Suprapubic skin (tissue), 4 donors: Measurements from ENCODE around the gene RNF34. TPM values are rescaled to one million over a fixed set of nuclear protein-coding genes. Genes with fewer than 3 reads are reported as not detected.

ENCODE experiments used
- DNase-seq, 2 donors: peaks; one replicate each; pipeline ENCODE4 v3.0.0-alpha.2; 2019; ENCODE audit warnings: low spot score in 2 of 2
- H3K27ac ChIP-seq: fragments of 200-600 bp; sonication (generic); one replicate; pipeline ENCODE4 v1.5.1; 2019
- H3K27me3 ChIP-seq: fragments of 200-600 bp; sonication (generic); one replicate; pipeline ENCODE4 v1.5.1; 2019
- H3K36me3 ChIP-seq: fragments of 200-600 bp; sonication (generic); one replicate; pipeline ENCODE4 v1.5.1; 2019
- H3K4me1 ChIP-seq: fragments of 200-600 bp; sonication (generic); one replicate; pipeline ENCODE4 v1.5.1; 2019
- H3K4me3 ChIP-seq: fragments of 200-600 bp; sonication (generic); one replicate; pipeline ENCODE4 v1.5.1; 2019; ENCODE audit warnings: mild to moderate bottlenecking
- H3K9me3 ChIP-seq: fragments of 200-600 bp; sonication (generic); one replicate; pipeline ENCODE4 v1.5.1; 2019
- CTCF ChIP-seq, 2 donors: fragments of 200-600 bp in 1 of 2; fragments of 450-650 bp in 1 of 2; sonication (generic) in 1 of 2; IDR thresholded peaks; one replicate each; pipeline ENCODE4 v1.5.1; 2016 to 2019; ENCODE audit warnings: antibody characterized with exemption in 2 of 2, mild to moderate bottlenecking in 1 of 2, moderate library complexity in 1 of 2
- EP300 ChIP-seq: sonication (generic); formaldehyde crosslinking; IDR thresholded peaks from one replicate; pipeline ENCODE4 v1.6.1; 2017; ENCODE audit warnings: antibody characterized with exemption
- POLR2A ChIP-seq, 2 donors: fragments of 450-650 bp; IDR thresholded peaks; one replicate each; pipeline ENCODE4 v1.6.1; 2017; ENCODE audit warnings: antibody characterized with exemption in 2 of 2, mild to moderate bottlenecking in 2 of 2, moderate library complexity in 2 of 2
- POLR2AphosphoS5 ChIP-seq, 3 donors: sonication (generic); formaldehyde crosslinking; IDR thresholded peaks; one replicate each; pipeline ENCODE4 v1.6.1; 2017; ENCODE audit warnings: antibody characterized with exemption in 3 of 3
- WGBS: methylation state at CpG from one replicate; pipeline ENCODE4 v1.1.5; 2018; 5-methylcytosine and 5-hydroxymethylcytosine counted together
- total RNA-seq, 4 donors: library from RNA; depleted of rRNA; stranded (reverse); fragments of >200 nt; gene quantifications; one replicate each; pipeline ENCODE4 v1.1.0, GENCODE V29; 2016

Gene RNF34
- total RNA-seq, 4 donors from 2014 or later: 14.6 to 40.3 (median 30.4) TPM

GRCh38 chr12:121405211-121405610 is 5.3 kb downstream of the RNF34 start:
- H3K9me3 ChIP-seq: no peaks in the 10 kb centered on the region
- DNase-seq: no peak
- 100% methylated on average over 2 of the region's 2 CpGs for WGBS
- no peak overlapping the region for H3K4me3 ChIP-seq
- no peaks in the 10 kb centered on the region for H3K27me3 ChIP-seq
- H3K36me3 ChIP-seq: peaks cover 32% of the 10 kb centered on the region
- H3K27ac ChIP-seq: no peak overlapping the region
- TF ChIP-seq POLR2AphosphoS5 (IDR thresholded peaks at IDR 0.05) (no peak), EP300 (no peak), POLR2A (IDR thresholded peaks at IDR 0.05) (no peak), CTCF (IDR thresholded peaks at IDR 0.05) (no peak)
- peaks cover 18% of the 10 kb centered on the region for H3K4me1 ChIP-seq

GRCh38 chr12:121413917-121414316 is 14.0 kb downstream of the RNF34 start:
- TF ChIP-seq POLR2AphosphoS5 (IDR thresholded peaks at IDR 0.05): no peak
- no peak for TF ChIP-seq CTCF (IDR thresholded peaks at IDR 0.05)
- no peak for TF ChIP-seq EP300
- TF ChIP-seq POLR2A (IDR thresholded peaks at IDR 0.05): no peak
- no peaks in the 10 kb centered on the region for H3K27me3 ChIP-seq
- no peak overlapping the region for H3K4me3 ChIP-seq
- H3K36me3 ChIP-seq: peaks cover 36% of the 10 kb centered on the region
- no peaks in the 10 kb centered on the region for H3K9me3 ChIP-seq
- DNase-seq: no peak
- H3K4me1 ChIP-seq: no peaks in the 10 kb centered on the region
- 90% methylated on average over 1 of the region's 1 CpG for WGBS
- no peak overlapping the region for H3K27ac ChIP-seq

- Histone ChIP-seq H3K27me3 (no peaks in the 10 kb centered on the region), H3K9me3 (no peaks in the 10 kb centered on the region), H3K4me3 (no peak overlapping the region), H3K27ac (no peak overlapping the region), H3K36me3 (peaks cover 68% of the 10 kb centered on the region), H3K4me1 (no peaks in the 10 kb centered on the region)
- 94% methylated on average over 6 of the region's 6 CpGs for WGBS
- TF ChIP-seq EP300 (no peak), POLR2A (IDR thresholded peaks at IDR 0.05) (no peak), CTCF (IDR thresholded peaks at IDR 0.05) (no peak), POLR2AphosphoS5 (IDR thresholded peaks at IDR 0.05) (no peak)
- DNase-seq: no peak
Measured at GRCh38 chr12:121417847-121418246, 17.9 kb downstream of the RNF34 start.

GRCh38 chr12:121420109-121420508 is 20.2 kb downstream of the RNF34 start:
- H3K9me3 ChIP-seq: no peaks in the 10 kb centered on the region
- 91% methylated on average over 6 of the region's 6 CpGs for WGBS
- TF ChIP-seq POLR2AphosphoS5 (IDR thresholded peaks at IDR 0.05): no peak
- no peak for TF ChIP-seq EP300
- no peak for TF ChIP-seq POLR2A (IDR thresholded peaks at IDR 0.05)
- TF ChIP-seq CTCF (IDR thresholded peaks at IDR 0.05): no peak
- no peak overlapping the region for H3K4me3 ChIP-seq
- no peaks in the 10 kb centered on the region for H3K27me3 ChIP-seq
- H3K27ac ChIP-seq: no peak overlapping the region
- peaks cover 83% of the 10 kb centered on the region for H3K36me3 ChIP-seq
- no peak for DNase-seq
- no peaks in the 10 kb centered on the region for H3K4me1 ChIP-seq

- H3K4me1 ChIP-seq: no peaks in the 10 kb centered on the region
- H3K27ac ChIP-seq: no peak overlapping the region
- no peak overlapping the region for H3K4me3 ChIP-seq
- H3K27me3 ChIP-seq: no peaks in the 10 kb centered on the region
- 94% methylated on average over 9 of the region's 14 CpGs for WGBS
- H3K9me3 ChIP-seq: no peaks in the 10 kb centered on the region
- H3K36me3 ChIP-seq: peaks cover 85% of the 10 kb centered on the region
- no peak for DNase-seq
- no peak for TF ChIP-seq POLR2A (IDR thresholded peaks at IDR 0.05)
- no peak for TF ChIP-seq CTCF (IDR thresholded peaks at IDR 0.05)
- no peak for TF ChIP-seq EP300
- TF ChIP-seq POLR2AphosphoS5 (IDR thresholded peaks at IDR 0.05): no peak
Measured at GRCh38 chr12:121423253-121423652, 23.3 kb downstream of the RNF34 start.
